GM23338 (cell line): ENCODE data around the gene TSHZ3. TPM values are rescaled to one million over a fixed set of nuclear protein-coding genes. Genes with fewer than 3 reads are reported as not detected.
A peak's percentile ranks its signal among the peaks of the same experiment; 100 is the strongest.

Experiments used
- ATAC-seq: fragments of 200-7000 bp; cut with Tn5 transposase; 3 replicates; pipeline ENCODE4 v1.9.1; 2020
- DNase-seq: peaks from one replicate; pipeline ENCODE4 v3.0.0-alpha.2; 2015; ENCODE audit warnings: low spot score
- H2AFZ ChIP-seq: fragments of 200-600 bp; sonication (generic); 2 replicates; pipeline ENCODE4 v1.8.0; 2016; ENCODE audit warnings: antibody characterized with exemption, mild to moderate bottlenecking, moderate library complexity
- H3F3A ChIP-seq: fragments of 200-600 bp; sonication (generic); replicated peaks from 2 replicates; pipeline ENCODE4 v1.8.0; 2017; ENCODE audit warnings: antibody characterized with exemption, mixed run types, low read depth
- H3K27ac ChIP-seq: fragments of 200-600 bp; sonication (generic); 2 replicates; pipeline ENCODE4 v1.6.1; 2016; ENCODE audit warnings: low read depth
- H3K27me3 ChIP-seq: fragments of 200-600 bp; sonication (generic); 2 replicates; pipeline ENCODE4 v1.8.0; 2016; ENCODE audit warnings: mild to moderate bottlenecking, mixed run types, moderate library complexity; ENCODE audit not compliant: insufficient read depth
- H3K36me3 ChIP-seq: fragments of 200-600 bp; sonication (generic); 2 replicates; pipeline ENCODE4 v1.8.0; 2016; ENCODE audit warnings: mild to moderate bottlenecking; ENCODE audit not compliant: insufficient read depth
- H3K4me1 ChIP-seq: fragments of 200-600 bp; sonication (generic); 2 replicates; pipeline ENCODE4 v1.8.0; 2016; ENCODE audit warnings: mild to moderate bottlenecking, moderate library complexity; ENCODE audit not compliant: insufficient read depth
- H3K4me2 ChIP-seq: fragments of 200-600 bp; sonication (generic); 2 replicates; pipeline ENCODE4 v1.7.1; 2017; ENCODE audit warnings: mixed run types
- H3K4me3 ChIP-seq: fragments of 200-600 bp; sonication (generic); 2 replicates; pipeline ENCODE4 v1.6.1; 2016; ENCODE audit warnings: mixed run types
- H3K79me2 ChIP-seq: fragments of 200-600 bp; sonication (generic); replicated peaks from 2 replicates; pipeline ENCODE4 v1.8.0; 2017; ENCODE audit warnings: mild to moderate bottlenecking; ENCODE audit not compliant: insufficient read depth
- H3K9me2 ChIP-seq: fragments of 200-600 bp; sonication (generic); 2 replicates; pipeline ENCODE4 v1.8.0; 2017; ENCODE audit not compliant: insufficient read depth
- H4K20me1 ChIP-seq: fragments of 200-600 bp; sonication (generic); replicated peaks from 2 replicates; pipeline ENCODE4 v1.8.0; 2017; ENCODE audit warnings: mild to moderate bottlenecking; ENCODE audit not compliant: insufficient read depth
- H3K27ac Mint-ChIP-seq: 2 replicates; pipeline ENCODE4 v1.8.0; 2020; ENCODE audit warnings: inconsistent platforms, mild to moderate bottlenecking, moderate library complexity, mixed read lengths
- H3K27me3 Mint-ChIP-seq: 3 replicates; pipeline ENCODE4 v1.8.0; 2022; ENCODE audit warnings: low read depth, mild to moderate bottlenecking, moderate library complexity, mixed read lengths, inconsistent platforms; ENCODE audit not compliant: insufficient read depth, poor library complexity
- H3K36me3 Mint-ChIP-seq: 3 replicates; pipeline ENCODE4 v1.8.0; 2021; ENCODE audit warnings: low read depth, mild to moderate bottlenecking, inconsistent platforms, moderate library complexity, mixed read lengths
- H3K4me1 Mint-ChIP-seq: 3 replicates; pipeline ENCODE4 v1.8.0; 2020; ENCODE audit warnings: mild to moderate bottlenecking, inconsistent platforms, mixed read lengths
- H3K4me3 Mint-ChIP-seq: 3 replicates; pipeline ENCODE4 v1.8.0; 2021; ENCODE audit warnings: moderate library complexity, mild to moderate bottlenecking, inconsistent platforms, mixed read lengths
- H3K9me3 Mint-ChIP-seq: 3 replicates; pipeline ENCODE4 v1.8.0; 2020; ENCODE audit warnings: moderate library complexity, mild to moderate bottlenecking, inconsistent platforms, mixed read lengths
- EZH2 ChIP-seq: fragments of 200-600 bp; sonication (generic); IDR thresholded peaks from one replicate; pipeline ENCODE4 v1.8.0; 2017; ENCODE audit warnings: antibody characterized with exemption, mild to moderate bottlenecking, low read depth; ENCODE audit not compliant: unreplicated experiment
- JUNB ChIP-seq: IDR thresholded peaks from one replicate; pipeline ENCODE4 v1.6.1; 2016; ENCODE audit warnings: antibody characterized with exemption; ENCODE audit not compliant: unreplicated experiment
- NANOG ChIP-seq: IDR thresholded peaks from 2 replicates; pipeline ENCODE4 v1.6.1; 2016; ENCODE audit warnings: antibody characterized with exemption, borderline replicate concordance
- polyA plus RNA-seq: library from polyadenylated mRNA; unstranded; fragments of >200 nt; fragmentation: Nextera tagmentation; extraction: Ambion mirVana; gene quantifications from 2 replicates; pipeline ENCODE4 v1.2.1, GENCODE V29; 2016
- total RNA-seq: library from RNA; depleted of rRNA; stranded (reverse); fragments of >200 nt; shearing (Covaris generic); gene quantifications from 2 replicates; pipeline ENCODE4 v1.2.3, GENCODE V29; 2014
- TF ChIP-seq, protein P1 (sequence below): fragments of 250-450 bp; sonication (Bioruptor Pico); IDR thresholded peaks from 2 replicates; pipeline ENCODE4 v1.5.0; 2020; ENCODE audit warnings: mild to moderate bottlenecking, moderate library complexity
- TF ChIP-seq, protein P2 (sequence below): IDR thresholded peaks from 2 replicates; pipeline ENCODE4 v1.6.1; 2016; ENCODE audit warnings: antibody characterized with exemption
- TF ChIP-seq, protein P3 (sequence below), 2 experiments: fragments of 200-600 bp in 1 of 2; sonication (generic) in 1 of 2; conservative IDR thresholded peaks; 2 replicates each; pipeline versions ENCODE4 v1.5.1 to v1.6.1; 2016 to 2017; ENCODE audit warnings: antibody characterized with exemption in 2 of 2, low read depth in 2 of 2, mild to moderate bottlenecking in 2 of 2, moderate library complexity in 1 of 2

Gene TSHZ3
- total and polyA plus RNA-seq, 2 experiments from 2014 or later: 3.8 to 8.9 TPM

DNA sequence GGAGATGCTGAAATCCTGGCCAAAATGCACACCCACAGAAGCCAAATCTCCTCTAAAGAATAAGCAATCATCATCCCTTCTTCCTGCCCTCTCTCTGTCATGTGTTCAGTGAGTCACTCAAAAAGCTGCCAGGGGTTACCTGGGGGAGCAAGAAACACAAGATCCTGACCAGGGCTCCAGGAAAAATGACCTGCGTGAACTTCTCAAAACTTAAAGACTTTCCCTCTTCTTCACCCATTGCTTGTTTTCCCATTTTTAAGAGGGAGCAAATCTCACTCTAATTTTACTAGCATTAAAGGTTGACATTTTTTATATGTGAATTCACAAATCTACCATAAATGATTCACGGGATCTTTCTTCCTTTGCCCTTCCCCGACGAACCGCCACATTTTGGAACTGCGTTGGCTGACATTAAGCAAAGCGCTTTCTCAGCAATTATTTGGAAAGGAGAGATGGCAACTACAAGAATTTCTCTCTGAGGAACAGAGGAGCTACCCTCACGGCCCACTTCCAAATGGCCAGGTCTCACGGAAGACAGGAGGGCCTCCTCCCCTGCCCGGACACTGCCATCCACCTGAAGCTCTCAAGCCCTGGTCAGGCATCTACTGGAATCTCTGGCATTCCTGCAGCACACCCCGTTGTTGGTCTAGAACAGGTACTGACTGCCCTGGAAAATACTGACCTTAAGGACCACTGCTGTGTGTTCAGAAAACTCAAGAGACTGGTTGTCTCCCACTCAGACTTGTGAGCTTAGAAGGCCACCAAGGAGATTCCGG is 14.2 kb downstream of the TSHZ3 start:
- Mint-ChIP-seq H3K4me1 (peaks cover 74% of the 10 kb centered on the region), H3K27me3 (peaks cover 5% of the 10 kb centered on the region), H3K9me3 (no peaks in the 10 kb centered on the region), H3K4me3 (no peak overlapping the region), H3K27ac (peak overlapping the region; percentile 38; the same call in 1 of the 2 replicates), H3K36me3 (no peaks in the 10 kb centered on the region)
- Histone ChIP-seq H3K9me2 (no peaks in the 10 kb centered on the region), H3K27ac (0 out of 2 replicates have a peak overlapping the region, but pooled peaks have one; percentile 51), H3K4me2 (peak overlapping the region; percentile 33; the same call in 1 of the 2 replicates), H3K4me3 (no peak overlapping the region), H3K36me3 (no peaks in the 10 kb centered on the region), H2AFZ (no peak overlapping the region), H3K27me3 (no peaks in the 10 kb centered on the region), H3F3A (no peaks in the 10 kb centered on the region), H3K4me1 (peaks cover 48% of the 10 kb centered on the region), H3K79me2 (peaks cover 73% of the 10 kb centered on the region), H4K20me1 (0 out of 2 replicates have a peak, but pooled peaks cover 4% of the 10 kb centered on the region)
- ATAC-seq (no peak), DNase-seq (no peak)
- TF ChIP-seq, protein P1, sequence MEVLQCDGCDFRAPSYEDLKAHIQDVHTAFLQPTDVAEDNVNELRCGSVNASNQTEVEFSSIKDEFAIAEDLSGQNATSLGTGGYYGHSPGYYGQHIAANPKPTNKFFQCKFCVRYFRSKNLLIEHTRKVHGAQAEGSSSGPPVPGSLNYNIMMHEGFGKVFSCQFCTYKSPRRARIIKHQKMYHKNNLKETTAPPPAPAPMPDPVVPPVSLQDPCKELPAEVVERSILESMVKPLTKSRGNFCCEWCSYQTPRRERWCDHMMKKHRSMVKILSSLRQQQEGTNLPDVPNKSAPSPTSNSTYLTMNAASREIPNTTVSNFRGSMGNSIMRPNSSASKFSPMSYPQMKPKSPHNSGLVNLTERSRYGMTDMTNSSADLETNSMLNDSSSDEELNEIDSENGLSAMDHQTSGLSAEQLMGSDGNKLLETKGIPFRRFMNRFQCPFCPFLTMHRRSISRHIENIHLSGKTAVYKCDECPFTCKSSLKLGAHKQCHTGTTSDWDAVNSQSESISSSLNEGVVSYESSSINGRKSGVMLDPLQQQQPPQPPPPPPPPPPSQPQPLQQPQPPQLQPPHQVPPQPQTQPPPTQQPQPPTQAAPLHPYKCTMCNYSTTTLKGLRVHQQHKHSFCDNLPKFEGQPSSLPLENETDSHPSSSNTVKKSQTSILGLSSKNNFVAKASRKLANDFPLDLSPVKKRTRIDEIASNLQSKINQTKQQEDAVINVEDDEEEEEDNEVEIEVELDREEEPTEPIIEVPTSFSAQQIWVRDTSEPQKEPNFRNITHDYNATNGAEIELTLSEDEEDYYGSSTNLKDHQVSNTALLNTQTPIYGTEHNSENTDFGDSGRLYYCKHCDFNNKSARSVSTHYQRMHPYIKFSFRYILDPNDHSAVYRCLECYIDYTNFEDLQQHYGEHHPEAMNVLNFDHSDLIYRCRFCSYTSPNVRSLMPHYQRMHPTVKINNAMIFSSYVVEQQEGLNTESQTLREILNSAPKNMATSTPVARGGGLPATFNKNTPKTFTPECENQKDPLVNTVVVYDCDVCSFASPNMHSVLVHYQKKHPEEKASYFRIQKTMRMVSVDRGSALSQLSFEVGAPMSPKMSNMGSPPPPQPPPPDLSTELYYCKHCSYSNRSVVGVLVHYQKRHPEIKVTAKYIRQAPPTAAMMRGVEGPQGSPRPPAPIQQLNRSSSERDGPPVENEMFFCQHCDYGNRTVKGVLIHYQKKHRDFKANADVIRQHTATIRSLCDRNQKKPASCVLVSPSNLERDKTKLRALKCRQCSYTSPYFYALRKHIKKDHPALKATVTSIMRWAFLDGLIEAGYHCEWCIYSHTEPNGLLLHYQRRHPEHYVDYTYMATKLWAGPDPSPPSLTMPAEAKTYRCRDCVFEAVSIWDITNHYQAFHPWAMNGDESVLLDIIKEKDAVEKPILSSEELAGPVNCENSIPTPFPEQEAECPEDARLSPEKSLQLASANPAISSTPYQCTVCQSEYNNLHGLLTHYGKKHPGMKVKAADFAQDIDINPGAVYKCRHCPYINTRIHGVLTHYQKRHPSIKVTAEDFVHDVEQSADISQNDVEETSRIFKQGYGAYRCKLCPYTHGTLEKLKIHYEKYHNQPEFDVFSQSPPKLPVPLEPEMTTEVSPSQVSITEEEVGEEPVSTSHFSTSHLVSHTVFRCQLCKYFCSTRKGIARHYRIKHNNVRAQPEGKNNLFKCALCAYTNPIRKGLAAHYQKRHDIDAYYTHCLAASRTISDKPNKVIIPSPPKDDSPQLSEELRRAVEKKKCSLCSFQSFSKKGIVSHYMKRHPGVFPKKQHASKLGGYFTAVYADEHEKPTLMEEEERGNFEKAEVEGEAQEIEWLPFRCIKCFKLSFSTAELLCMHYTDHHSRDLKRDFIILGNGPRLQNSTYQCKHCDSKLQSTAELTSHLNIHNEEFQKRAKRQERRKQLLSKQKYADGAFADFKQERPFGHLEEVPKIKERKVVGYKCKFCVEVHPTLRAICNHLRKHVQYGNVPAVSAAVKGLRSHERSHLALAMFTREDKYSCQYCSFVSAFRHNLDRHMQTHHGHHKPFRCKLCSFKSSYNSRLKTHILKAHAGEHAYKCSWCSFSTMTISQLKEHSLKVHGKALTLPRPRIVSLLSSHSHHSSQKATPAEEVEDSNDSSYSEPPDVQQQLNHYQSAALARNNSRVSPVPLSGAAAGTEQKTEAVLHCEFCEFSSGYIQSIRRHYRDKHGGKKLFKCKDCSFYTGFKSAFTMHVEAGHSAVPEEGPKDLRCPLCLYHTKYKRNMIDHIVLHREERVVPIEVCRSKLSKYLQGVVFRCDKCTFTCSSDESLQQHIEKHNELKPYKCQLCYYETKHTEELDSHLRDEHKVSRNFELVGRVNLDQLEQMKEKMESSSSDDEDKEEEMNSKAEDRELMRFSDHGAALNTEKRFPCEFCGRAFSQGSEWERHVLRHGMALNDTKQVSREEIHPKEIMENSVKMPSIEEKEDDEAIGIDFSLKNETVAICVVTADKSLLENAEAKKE: no peak
- TF ChIP-seq JUNB (no peak), NANOG (no peak), EZH2 (no peak)
- TF ChIP-seq, protein P2, sequence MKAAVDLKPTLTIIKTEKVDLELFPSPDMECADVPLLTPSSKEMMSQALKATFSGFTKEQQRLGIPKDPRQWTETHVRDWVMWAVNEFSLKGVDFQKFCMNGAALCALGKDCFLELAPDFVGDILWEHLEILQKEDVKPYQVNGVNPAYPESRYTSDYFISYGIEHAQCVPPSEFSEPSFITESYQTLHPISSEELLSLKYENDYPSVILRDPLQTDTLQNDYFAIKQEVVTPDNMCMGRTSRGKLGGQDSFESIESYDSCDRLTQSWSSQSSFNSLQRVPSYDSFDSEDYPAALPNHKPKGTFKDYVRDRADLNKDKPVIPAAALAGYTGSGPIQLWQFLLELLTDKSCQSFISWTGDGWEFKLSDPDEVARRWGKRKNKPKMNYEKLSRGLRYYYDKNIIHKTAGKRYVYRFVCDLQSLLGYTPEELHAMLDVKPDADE: no peak
- TF ChIP-seq, protein P3, sequence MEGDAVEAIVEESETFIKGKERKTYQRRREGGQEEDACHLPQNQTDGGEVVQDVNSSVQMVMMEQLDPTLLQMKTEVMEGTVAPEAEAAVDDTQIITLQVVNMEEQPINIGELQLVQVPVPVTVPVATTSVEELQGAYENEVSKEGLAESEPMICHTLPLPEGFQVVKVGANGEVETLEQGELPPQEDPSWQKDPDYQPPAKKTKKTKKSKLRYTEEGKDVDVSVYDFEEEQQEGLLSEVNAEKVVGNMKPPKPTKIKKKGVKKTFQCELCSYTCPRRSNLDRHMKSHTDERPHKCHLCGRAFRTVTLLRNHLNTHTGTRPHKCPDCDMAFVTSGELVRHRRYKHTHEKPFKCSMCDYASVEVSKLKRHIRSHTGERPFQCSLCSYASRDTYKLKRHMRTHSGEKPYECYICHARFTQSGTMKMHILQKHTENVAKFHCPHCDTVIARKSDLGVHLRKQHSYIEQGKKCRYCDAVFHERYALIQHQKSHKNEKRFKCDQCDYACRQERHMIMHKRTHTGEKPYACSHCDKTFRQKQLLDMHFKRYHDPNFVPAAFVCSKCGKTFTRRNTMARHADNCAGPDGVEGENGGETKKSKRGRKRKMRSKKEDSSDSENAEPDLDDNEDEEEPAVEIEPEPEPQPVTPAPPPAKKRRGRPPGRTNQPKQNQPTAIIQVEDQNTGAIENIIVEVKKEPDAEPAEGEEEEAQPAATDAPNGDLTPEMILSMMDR (conservative IDR thresholded peaks at IDR 0.05; ENCODE audit: low read depth in 2 of 2): no peak
